NOMO-1 (cell line): ENCODE measurements around the gene ATXN10.

Experiments used
- DNase-seq, 2 experiments: peaks; one replicate each; lab custom pipeline; 2025; ENCODE audit not compliant: unreplicated experiment in 2 of 2; lab: John Stamatoyannopoulos, UW

The ATXN10 gene

GRCh38 chr22:45845076-45845487 is 173.4 kb downstream of the ATXN10 start:
- DNase-seq: no peak

GRCh38 chr22:45846952-45847351 is 175.3 kb downstream of the ATXN10 start:
- no peak for DNase-seq

GRCh38 chr22:45848904-45849303 is 177.3 kb downstream of the ATXN10 start:
- DNase-seq: no peak

GRCh38 chr22:45852826-45853225 is 181.2 kb downstream of the ATXN10 start:
- DNase-seq: no peak

- no peak for DNase-seq
These were observed 184.3 kb downstream of the ATXN10 start for GRCh38 chr22:45855961-45856360.

GRCh38 chr22:45857519-45857918 is 185.9 kb downstream of the ATXN10 start:
- DNase-seq: no peak

GRCh38 chr22:45859231-45860161 is 187.9 kb downstream of the ATXN10 start:
- DNase-seq: no peak

GRCh38 chr22:45860201-45860600 is 188.6 kb downstream of the ATXN10 start:
- no peak for DNase-seq

- no peak for DNase-seq
These were observed 189.6 kb downstream of the ATXN10 start for GRCh38 chr22:45861259-45861658.

GRCh38 chr22:45863981-45864751 is 192.5 kb downstream of the ATXN10 start:
- peak; percentile 53 to 72 for DNase-seq

GRCh38 chr22:45864959-45865476 is 193.4 kb downstream of the ATXN10 start:
- DNase-seq: no peak

- no peak for DNase-seq
These were observed 194.0 kb downstream of the ATXN10 start for GRCh38 chr22:45865561-45866125.

- no peak for DNase-seq
These were observed 194.6 kb downstream of the ATXN10 start for GRCh38 chr22:45866126-45866645.

GRCh38 chr22:45866646-45867117 is 195.0 kb downstream of the ATXN10 start:
- no peak for DNase-seq

GRCh38 chr22:45867118-45867905 is 195.7 kb downstream of the ATXN10 start:
- no peak for DNase-seq

GRCh38 chr22:45867906-45868555 is 196.4 kb downstream of the ATXN10 start:
- no peak for DNase-seq

GRCh38 chr22:45868571-45869339 is 197.1 kb downstream of the ATXN10 start:
- DNase-seq: no peak

GRCh38 chr22:45869340-45869847 is 197.8 kb downstream of the ATXN10 start:
- DNase-seq: no peak

GRCh38 chr22:45870011-45870410 is 198.4 kb downstream of the ATXN10 start:
- DNase-seq: no peak
